Activated gamma-delta T cell treated with anti-CD3 and anti-CD28 coated beads, Interleukin-2, amount 50 U/mL, for 16 hours (primary cell): ENCODE measurements around the gene CPE.
"Not testable (repeated sequence)": the region's sequence is repeated elsewhere in the genome, so short reads cannot be mapped to it uniquely, and the experiment has no call there.

Experiments
- DNase-seq: peaks from one replicate; pipeline ENCODE4 v3.0.0-alpha.2; 2020; ENCODE audit warnings: low read depth

CPE gene

GRCh38 chr4:165378745-165379677 lies at the start of gene CPE:
Gene CPE (plus strand): TSS chr4:165379008. CDS start chr4:165379222, 214 bp downstream.
- DNase-seq: peak; percentile 5

- no peak for DNase-seq
Observed at GRCh38 chr4:165330071-165330470, 48.7 kb upstream of the CPE start.

GRCh38 chr4:165330666-165331065 lies 48.1 kb upstream of the CPE start:
- DNase-seq: no peak

GRCh38 chr4:165331359-165331758 lies 47.4 kb upstream of the CPE start:
- no peak for DNase-seq

GRCh38 chr4:165331823-165332222 lies 47.0 kb upstream of the CPE start:
- no peak for DNase-seq

GRCh38 chr4:165332502-165332901 lies 46.3 kb upstream of the CPE start:
- DNase-seq: no peak

- DNase-seq: no peak
Observed at GRCh38 chr4:165335163-165335703, 43.6 kb upstream of the CPE start.

GRCh38 chr4:165336743-165337142 lies 42.1 kb upstream of the CPE start:
- DNase-seq: no peak

GRCh38 chr4:165342340-165342739 lies 36.5 kb upstream of the CPE start:
- not testable (repeated sequence) for DNase-seq

- no peak for DNase-seq
Observed at GRCh38 chr4:165343353-165344191, 35.2 kb upstream of the CPE start.

GRCh38 chr4:165345666-165346417 lies 33.0 kb upstream of the CPE start:
- DNase-seq: no peak

- no peak for DNase-seq
Observed at GRCh38 chr4:165347647-165348569, 30.9 kb upstream of the CPE start.

GRCh38 chr4:165351359-165352130 lies 27.3 kb upstream of the CPE start:
- no peak for DNase-seq

GRCh38 chr4:165355900-165356300 lies 22.9 kb upstream of the CPE start:
- DNase-seq: no peak

GRCh38 chr4:165359506-165359905 lies 19.3 kb upstream of the CPE start:
- DNase-seq: no peak

- DNase-seq: no peak
Observed at GRCh38 chr4:165360041-165360695, 18.6 kb upstream of the CPE start.

- no peak for DNase-seq
Observed at GRCh38 chr4:165360985-165361670, 17.7 kb upstream of the CPE start.

GRCh38 chr4:165361810-165362209 lies 17.0 kb upstream of the CPE start:
- no peak for DNase-seq
